GM23338 (cell line): ENCODE results near the gene CACNA1B. TPM values are rescaled to one million over a fixed set of nuclear protein-coding genes. Genes with fewer than 3 reads are reported as not detected.

Experiments used
- ATAC-seq: fragments of 200-7000 bp; cut with Tn5 transposase; 3 replicates; pipeline ENCODE4 v1.9.1; 2020
- DNase-seq: peaks from one replicate; pipeline ENCODE4 v3.0.0-alpha.2; 2015; ENCODE audit warnings: low spot score
- H2AFZ ChIP-seq: fragments of 200-600 bp; sonication (generic); 2 replicates; pipeline ENCODE4 v1.8.0; 2016; ENCODE audit warnings: antibody characterized with exemption, mild to moderate bottlenecking, moderate library complexity
- H3F3A ChIP-seq: fragments of 200-600 bp; sonication (generic); replicated peaks from 2 replicates; pipeline ENCODE4 v1.8.0; 2017; ENCODE audit warnings: antibody characterized with exemption, mixed run types, low read depth
- H3K27ac ChIP-seq: fragments of 200-600 bp; sonication (generic); 2 replicates; pipeline ENCODE4 v1.6.1; 2016; ENCODE audit warnings: low read depth
- H3K27me3 ChIP-seq: fragments of 200-600 bp; sonication (generic); 2 replicates; pipeline ENCODE4 v1.8.0; 2016; ENCODE audit warnings: mild to moderate bottlenecking, mixed run types, moderate library complexity; ENCODE audit not compliant: insufficient read depth
- H3K36me3 ChIP-seq: fragments of 200-600 bp; sonication (generic); 2 replicates; pipeline ENCODE4 v1.8.0; 2016; ENCODE audit warnings: mild to moderate bottlenecking; ENCODE audit not compliant: insufficient read depth
- H3K4me1 ChIP-seq: fragments of 200-600 bp; sonication (generic); 2 replicates; pipeline ENCODE4 v1.8.0; 2016; ENCODE audit warnings: mild to moderate bottlenecking, moderate library complexity; ENCODE audit not compliant: insufficient read depth
- H3K4me2 ChIP-seq: fragments of 200-600 bp; sonication (generic); 2 replicates; pipeline ENCODE4 v1.7.1; 2017; ENCODE audit warnings: mixed run types
- H3K4me3 ChIP-seq: fragments of 200-600 bp; sonication (generic); 2 replicates; pipeline ENCODE4 v1.6.1; 2016; ENCODE audit warnings: mixed run types
- H3K79me2 ChIP-seq: fragments of 200-600 bp; sonication (generic); replicated peaks from 2 replicates; pipeline ENCODE4 v1.8.0; 2017; ENCODE audit warnings: mild to moderate bottlenecking; ENCODE audit not compliant: insufficient read depth
- H3K9me2 ChIP-seq: fragments of 200-600 bp; sonication (generic); 2 replicates; pipeline ENCODE4 v1.8.0; 2017; ENCODE audit not compliant: insufficient read depth
- H4K20me1 ChIP-seq: fragments of 200-600 bp; sonication (generic); replicated peaks from 2 replicates; pipeline ENCODE4 v1.8.0; 2017; ENCODE audit warnings: mild to moderate bottlenecking; ENCODE audit not compliant: insufficient read depth
- H3K27ac Mint-ChIP-seq: 2 replicates; pipeline ENCODE4 v1.8.0; 2020; ENCODE audit warnings: inconsistent platforms, mild to moderate bottlenecking, moderate library complexity, mixed read lengths
- H3K27me3 Mint-ChIP-seq: 3 replicates; pipeline ENCODE4 v1.8.0; 2022; ENCODE audit warnings: low read depth, mild to moderate bottlenecking, moderate library complexity, mixed read lengths, inconsistent platforms; ENCODE audit not compliant: insufficient read depth, poor library complexity
- H3K36me3 Mint-ChIP-seq: 3 replicates; pipeline ENCODE4 v1.8.0; 2021; ENCODE audit warnings: low read depth, mild to moderate bottlenecking, inconsistent platforms, moderate library complexity, mixed read lengths
- H3K4me1 Mint-ChIP-seq: 3 replicates; pipeline ENCODE4 v1.8.0; 2020; ENCODE audit warnings: mild to moderate bottlenecking, inconsistent platforms, mixed read lengths
- H3K4me3 Mint-ChIP-seq: 3 replicates; pipeline ENCODE4 v1.8.0; 2021; ENCODE audit warnings: moderate library complexity, mild to moderate bottlenecking, inconsistent platforms, mixed read lengths
- H3K9me3 Mint-ChIP-seq: 3 replicates; pipeline ENCODE4 v1.8.0; 2020; ENCODE audit warnings: moderate library complexity, mild to moderate bottlenecking, inconsistent platforms, mixed read lengths
- CREB1 ChIP-seq: fragments of 250-450 bp; sonication (Bioruptor Pico); IDR thresholded peaks from 2 replicates; pipeline ENCODE4 v1.5.0; 2020; ENCODE audit warnings: low read depth, mild to moderate bottlenecking, moderate library complexity
- CTCF ChIP-seq, 2 experiments: fragments of 200-600 bp in 1 of 2; sonication (generic) in 1 of 2; conservative IDR thresholded peaks; 2 replicates each; pipeline versions ENCODE4 v1.5.1 to v1.6.1; 2016 to 2017; ENCODE audit warnings: antibody characterized with exemption in 2 of 2, low read depth in 2 of 2, mild to moderate bottlenecking in 2 of 2, moderate library complexity in 1 of 2
- ETS1 ChIP-seq: IDR thresholded peaks from 2 replicates; pipeline ENCODE4 v1.6.1; 2016; ENCODE audit warnings: antibody characterized with exemption
- EZH2 ChIP-seq: fragments of 200-600 bp; sonication (generic); IDR thresholded peaks from one replicate; pipeline ENCODE4 v1.8.0; 2017; ENCODE audit warnings: antibody characterized with exemption, mild to moderate bottlenecking, low read depth; ENCODE audit not compliant: unreplicated experiment
- JUNB ChIP-seq: IDR thresholded peaks from one replicate; pipeline ENCODE4 v1.6.1; 2016; ENCODE audit warnings: antibody characterized with exemption; ENCODE audit not compliant: unreplicated experiment
- NANOG ChIP-seq: IDR thresholded peaks from 2 replicates; pipeline ENCODE4 v1.6.1; 2016; ENCODE audit warnings: antibody characterized with exemption, borderline replicate concordance
- POLR2AphosphoS5 ChIP-seq: IDR thresholded peaks from 2 replicates; pipeline ENCODE4 v1.6.1; 2016; ENCODE audit warnings: antibody characterized with exemption, low read depth
- REST ChIP-seq: IDR thresholded peaks from one replicate; pipeline ENCODE4 v1.6.1; 2018; ENCODE audit warnings: antibody characterized with exemption; ENCODE audit not compliant: unreplicated experiment
- STAT1 ChIP-seq: IDR thresholded peaks from one replicate; pipeline ENCODE4 v1.6.1; 2016; ENCODE audit warnings: antibody characterized with exemption; ENCODE audit not compliant: unreplicated experiment
- ZNF114 ChIP-seq: fragments of 250-450 bp; sonication (Bioruptor Pico); IDR thresholded peaks from 2 replicates; pipeline ENCODE4 v1.5.0; 2020; ENCODE audit warnings: mild to moderate bottlenecking, moderate library complexity
- ZNF462 ChIP-seq: fragments of 250-450 bp; sonication (Bioruptor Pico); IDR thresholded peaks from 2 replicates; pipeline ENCODE4 v1.5.0; 2020; ENCODE audit warnings: mild to moderate bottlenecking, moderate library complexity
- polyA plus RNA-seq: library from polyadenylated mRNA; unstranded; fragments of >200 nt; fragmentation: Nextera tagmentation; extraction: Ambion mirVana; gene quantifications from 2 replicates; pipeline ENCODE4 v1.2.1, GENCODE V29; 2016
- total RNA-seq: library from RNA; depleted of rRNA; stranded (reverse); fragments of >200 nt; shearing (Covaris generic); gene quantifications from 2 replicates; pipeline ENCODE4 v1.2.3, GENCODE V29; 2014

CACNA1B gene
- total and polyA plus RNA-seq, 2 experiments from 2014 or later: 1.1 to 10.4 TPM

- peaks cover 4% of the 10 kb centered on the region; the same call in 1 of the 3 replicates for H3K9me3 Mint-ChIP-seq
- peaks cover 5% of the 10 kb centered on the region; the same call in 2 of the 3 replicates for H3K4me1 Mint-ChIP-seq
- no peak overlapping the region for H3K27ac Mint-ChIP-seq
- no peak overlapping the region for H3K4me2 ChIP-seq
- H3K4me3 Mint-ChIP-seq: no peak overlapping the region
- no peaks in the 10 kb centered on the region for H3K4me1 ChIP-seq
- H3K27me3 Mint-ChIP-seq: peaks cover 3% of the 10 kb centered on the region
- TF ChIP-seq ZNF462 (CRISPR knock-in tag) (no peak), NANOG (no peak), CTCF (conservative IDR thresholded peaks at IDR 0.05; ENCODE audit: low read depth in 2 of 2) (no peak), POLR2AphosphoS5 (no peak), ETS1 (no peak), JUNB (no peak), ZNF114 (no peak), EZH2 (no peak), REST (no peak), STAT1 (no peak), CREB1 (CRISPR knock-in tag) (no peak)
- no peak for DNase-seq
- no peak overlapping the region for H2AFZ ChIP-seq
- H3F3A ChIP-seq: no peaks in the 10 kb centered on the region
- H3K9me2 ChIP-seq: no peaks in the 10 kb centered on the region
- no peaks in the 10 kb centered on the region for H3K79me2 ChIP-seq
- H3K36me3 Mint-ChIP-seq: peaks cover 8% of the 10 kb centered on the region
- no peaks in the 10 kb centered on the region for H3K27me3 ChIP-seq
- H3K27ac ChIP-seq: no peak overlapping the region
- no peaks in the 10 kb centered on the region for H3K36me3 ChIP-seq
- H3K4me3 ChIP-seq: no peak overlapping the region
- ATAC-seq: no peak
- H4K20me1 ChIP-seq: no peaks in the 10 kb centered on the region
These were observed 227.5 kb downstream of the CACNA1B start for GRCh38 chr9:138105123-138105415.
